Raji (cell line): ENCODE results near the gene ACSF3.

Source experiments
- POLR2A ChIP-seq: IDR thresholded peaks from 2 replicates; pipeline ENCODE4 v1.6.1; 2011; ENCODE audit warnings: low read depth, low read length, control low read depth; ENCODE audit not compliant: insufficient read depth

The ACSF3 gene

DNA sequence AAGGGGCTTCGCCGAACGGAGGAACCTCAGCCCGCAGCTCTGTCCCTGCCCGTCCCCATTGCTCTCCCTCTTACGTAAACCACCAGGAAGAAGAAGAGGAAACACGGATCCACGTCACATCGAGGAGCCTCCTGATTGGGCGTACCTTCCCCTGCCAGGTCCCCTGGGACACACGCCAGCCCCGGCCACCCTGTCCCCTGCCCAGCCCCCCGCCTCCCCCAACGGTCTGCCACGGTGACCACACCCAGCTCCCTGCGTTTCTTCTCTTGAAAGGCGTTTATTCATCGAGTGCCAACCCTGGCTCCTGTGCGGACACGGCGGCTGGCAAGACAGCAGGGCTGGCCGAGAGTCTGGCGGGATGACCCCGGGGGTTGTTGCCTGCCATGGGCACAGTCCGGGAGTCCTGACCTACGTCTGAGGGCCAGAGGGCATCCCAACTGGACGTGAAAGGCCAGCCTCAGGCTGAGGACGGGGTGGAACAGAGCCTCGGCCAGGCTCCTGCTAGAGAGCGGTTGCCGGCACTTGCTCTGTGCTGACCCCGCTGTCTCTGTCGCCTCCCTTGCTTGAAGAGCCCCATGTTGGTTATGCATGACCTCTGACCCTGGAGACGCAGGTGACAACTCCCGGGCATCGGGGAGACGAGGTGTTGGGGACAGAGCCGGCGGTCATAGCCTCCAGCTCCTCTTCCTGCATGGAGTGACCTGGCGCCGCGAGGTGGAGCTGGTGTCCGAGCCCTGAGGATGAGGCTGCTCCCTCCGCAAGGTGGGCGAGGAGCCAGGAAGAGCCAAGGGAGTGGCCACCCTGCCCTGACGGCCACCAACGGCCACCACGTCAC, 40.5 kb upstream of the ACSF3 start:
- no peak for TF ChIP-seq POLR2A

DNA sequence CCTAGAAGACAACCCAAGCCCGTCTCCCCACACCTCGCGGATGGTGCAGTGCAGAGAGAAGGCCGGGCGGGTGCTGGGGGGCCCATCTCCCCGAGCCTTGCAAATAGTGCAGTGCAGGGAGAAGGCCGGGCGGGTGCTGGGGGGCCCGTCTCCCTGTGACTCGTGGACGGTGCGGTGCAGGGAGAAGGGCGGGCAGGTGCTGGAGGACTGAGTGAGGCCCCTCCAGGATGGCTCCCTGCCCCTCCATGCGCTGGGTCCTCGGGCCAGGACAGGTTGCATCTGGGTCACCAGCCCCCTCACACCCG, 40.0 kb upstream of the ACSF3 start:
- TF ChIP-seq POLR2A = no peak

DNA sequence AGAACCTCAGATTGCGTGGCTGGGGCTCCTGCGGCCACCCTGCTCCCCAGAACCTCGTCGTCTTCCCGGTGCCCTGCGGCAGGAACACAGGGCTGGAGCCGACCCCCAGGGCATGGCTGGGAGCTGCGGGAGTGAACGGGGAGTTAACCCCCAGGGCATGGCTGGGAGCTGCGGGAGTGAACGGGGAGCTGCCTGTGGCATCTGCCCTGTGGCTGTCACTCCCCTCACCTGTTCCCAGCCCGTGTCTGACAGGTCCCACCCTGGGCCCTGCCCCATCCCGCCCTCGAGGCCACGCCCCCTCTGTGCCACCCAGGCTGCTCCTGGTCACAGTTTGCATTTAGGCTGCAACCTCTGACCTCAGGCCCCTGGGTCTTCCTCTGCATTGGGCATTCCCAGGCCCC, 39.4 kb upstream of the ACSF3 start:
- TF ChIP-seq POLR2A = no peak

DNA sequence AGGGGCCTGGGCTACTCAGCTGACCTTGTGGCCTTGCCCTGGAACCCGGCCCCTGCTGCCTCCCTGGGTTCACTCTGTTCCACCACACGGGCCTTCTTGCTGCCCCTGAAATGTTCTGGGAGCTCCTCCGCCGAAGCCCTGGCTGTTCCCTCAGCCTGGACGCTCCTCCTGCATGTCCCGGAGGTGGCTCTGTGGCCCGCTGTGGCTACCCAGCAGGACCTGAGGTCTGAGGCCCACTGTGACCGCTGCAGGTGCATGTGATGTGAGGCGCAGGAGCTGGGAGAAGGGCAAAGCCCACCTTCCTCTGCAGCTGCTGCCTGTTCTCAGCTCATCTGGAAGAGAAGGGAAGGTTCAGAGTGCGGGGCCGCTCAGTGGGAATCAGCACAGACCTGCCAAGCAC, 38.9 kb upstream of the ACSF3 start:
- TF ChIP-seq POLR2A = no peak

- TF ChIP-seq POLR2A = no peak
Observed at GRCh38 chr16:89055313-89055712, 38.3 kb upstream of the ACSF3 start.

- no peak for TF ChIP-seq POLR2A
Observed at GRCh38 chr16:89055894-89056555, 37.6 kb upstream of the ACSF3 start.

DNA sequence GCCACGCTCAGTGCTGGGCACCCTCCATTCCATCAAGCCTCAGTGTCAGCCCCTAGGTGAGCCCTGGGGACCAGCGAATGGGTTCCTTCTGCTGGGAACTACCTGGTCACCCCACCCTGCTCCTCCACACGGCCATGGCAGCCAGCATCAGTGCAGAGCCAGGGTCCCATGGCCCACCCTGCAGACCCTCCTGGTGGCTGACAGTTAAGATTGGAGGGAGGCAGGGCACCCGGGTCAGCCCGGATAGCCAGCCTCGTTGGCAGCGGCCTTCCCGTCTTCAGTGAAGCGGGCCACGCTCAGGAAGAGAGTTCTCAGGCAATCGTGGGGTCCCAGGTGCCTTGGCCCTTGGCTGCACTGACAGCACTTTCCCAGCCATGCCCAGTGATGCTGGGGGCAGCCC, 37.1 kb upstream of the ACSF3 start:
- TF ChIP-seq POLR2A = no peak

GRCh38 chr16:89057738-89058137, 35.9 kb upstream of the ACSF3 start:
- no peak for TF ChIP-seq POLR2A

GRCh38 chr16:89058812-89059211, 34.8 kb upstream of the ACSF3 start:
- TF ChIP-seq POLR2A = no peak

DNA sequence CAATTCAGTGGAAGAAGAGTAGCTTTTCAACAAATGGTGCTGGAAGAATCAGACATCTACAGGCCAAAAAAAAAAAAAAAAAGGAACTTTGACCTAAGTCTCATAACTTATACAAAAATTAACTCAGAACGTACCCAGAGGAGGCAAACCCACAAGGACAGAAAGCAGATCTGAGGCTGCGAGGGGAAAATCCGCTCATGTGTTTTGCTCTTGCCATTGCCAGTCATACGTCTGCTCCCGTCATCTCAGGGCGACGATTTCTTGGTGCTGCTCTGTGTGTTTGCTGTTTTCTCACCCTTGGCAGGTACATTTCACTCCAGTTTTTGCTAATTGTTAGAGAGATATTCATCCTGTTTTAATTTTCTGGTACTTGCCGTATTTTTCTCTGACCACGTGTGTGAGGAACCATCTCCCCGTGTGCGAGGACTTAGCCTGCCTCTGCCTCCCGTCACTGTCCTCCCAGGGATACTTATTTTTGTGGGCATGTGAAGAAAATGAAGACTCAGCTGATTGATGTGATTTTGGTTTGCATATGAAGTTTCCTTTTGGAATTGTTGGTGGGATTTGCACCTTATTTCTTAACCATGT, 33.4 kb upstream of the ACSF3 start:
- no peak for TF ChIP-seq POLR2A

DNA sequence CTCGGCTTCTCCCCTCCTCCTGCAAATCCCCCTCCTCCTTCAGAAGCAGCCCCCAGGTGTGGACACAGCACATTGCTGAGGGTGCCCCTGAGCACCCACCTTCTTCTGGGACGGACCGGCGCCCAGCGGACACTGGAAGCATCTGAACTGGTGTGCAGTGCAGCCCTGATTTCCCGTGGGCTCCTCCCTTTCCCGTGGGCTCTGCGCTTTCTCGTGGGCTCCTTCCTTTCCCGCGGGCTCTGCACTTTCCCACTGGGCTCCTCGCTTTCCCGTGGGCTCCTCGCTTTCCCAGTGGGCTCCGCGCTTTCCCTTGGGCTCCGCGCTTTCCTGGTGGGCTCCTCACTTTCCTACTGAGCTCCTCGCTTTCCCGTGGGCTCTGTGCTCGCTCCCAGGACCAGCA, 32.6 kb upstream of the ACSF3 start:
- TF ChIP-seq POLR2A = no peak

DNA sequence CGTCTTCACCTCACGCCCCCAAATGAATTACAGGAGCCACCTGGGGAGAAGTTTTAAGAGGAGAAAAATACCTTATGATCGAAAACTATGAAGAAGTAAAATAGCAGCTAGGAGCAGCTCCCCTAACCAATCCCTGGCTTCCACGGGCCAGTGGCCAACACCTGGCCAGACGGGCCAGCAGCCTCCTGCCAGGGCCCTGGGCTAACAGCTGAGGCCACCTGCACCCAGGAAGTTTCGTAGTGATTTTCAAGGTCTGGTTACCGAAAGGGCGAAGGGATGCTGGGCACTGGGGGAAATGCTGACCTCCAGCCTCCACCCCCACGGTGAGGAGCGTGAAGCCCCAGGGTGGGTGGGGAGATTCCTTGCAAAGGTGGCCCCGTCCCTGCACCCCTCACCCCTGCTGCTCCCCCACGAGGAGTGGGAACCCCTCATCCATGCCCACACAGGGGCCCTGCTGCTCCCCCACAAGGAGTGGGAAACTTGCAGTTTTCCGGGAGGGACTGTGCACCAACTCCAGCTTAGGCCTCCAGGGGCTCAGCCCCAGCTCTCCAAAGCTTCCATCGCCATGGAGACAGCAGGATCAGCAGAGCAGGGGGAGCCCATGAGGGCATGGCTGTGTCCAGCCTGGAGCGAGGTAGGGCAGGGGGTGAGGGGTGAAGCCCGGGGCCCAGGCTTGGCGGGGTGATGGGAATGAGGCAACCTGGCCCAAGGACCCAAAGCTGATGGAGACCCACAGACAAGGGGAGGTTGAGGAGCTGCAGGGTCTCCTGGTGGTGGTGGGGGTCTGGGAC, 31.9 kb upstream of the ACSF3 start:
- TF ChIP-seq POLR2A = no peak

DNA sequence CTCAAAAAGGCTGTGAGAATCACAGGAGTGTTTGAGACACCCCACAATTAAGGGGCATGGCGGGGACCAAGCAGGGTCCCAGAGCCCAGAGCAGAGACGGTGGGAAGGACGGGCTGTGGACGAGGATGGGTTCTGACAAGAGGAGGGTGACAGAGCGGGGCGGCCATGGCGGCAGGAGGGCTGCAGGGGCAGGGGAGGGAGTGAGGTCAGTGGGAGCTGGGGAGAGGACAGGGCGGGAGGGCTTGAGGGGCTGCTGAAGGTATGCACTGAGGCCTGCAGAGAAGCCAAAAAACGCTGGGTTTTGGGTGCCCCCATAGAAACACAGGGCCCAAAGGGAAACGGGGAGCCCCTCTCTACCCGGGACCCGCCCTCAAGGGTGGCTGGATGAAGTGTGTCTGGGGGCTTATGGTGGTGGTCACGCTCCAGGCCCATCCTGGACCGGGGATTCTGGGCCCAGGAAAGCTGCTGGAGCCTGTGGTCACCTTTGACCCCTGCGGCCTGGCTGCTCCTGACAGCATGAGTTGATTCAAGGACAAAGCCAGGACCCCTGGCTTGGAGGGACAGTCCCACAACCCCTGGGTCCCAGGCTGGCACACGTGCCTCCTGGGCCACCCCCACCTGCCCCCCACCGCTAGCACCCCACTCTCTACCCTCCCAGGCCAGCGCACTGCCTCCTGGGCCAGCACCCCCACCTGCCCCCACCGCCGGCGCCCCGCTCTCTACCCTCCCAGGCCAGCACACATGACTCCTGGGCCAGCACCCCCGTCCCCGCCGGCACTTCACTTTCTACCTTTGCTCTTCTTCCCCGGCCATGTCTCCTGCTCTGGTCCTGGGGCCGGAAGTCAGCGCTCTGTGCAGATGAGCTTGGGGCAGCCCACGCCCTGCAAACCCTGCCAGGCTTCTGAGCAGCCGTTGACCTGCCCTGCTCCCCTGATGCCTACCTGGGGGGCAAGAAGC, 31.0 kb upstream of the ACSF3 start:
- no peak for TF ChIP-seq POLR2A

DNA sequence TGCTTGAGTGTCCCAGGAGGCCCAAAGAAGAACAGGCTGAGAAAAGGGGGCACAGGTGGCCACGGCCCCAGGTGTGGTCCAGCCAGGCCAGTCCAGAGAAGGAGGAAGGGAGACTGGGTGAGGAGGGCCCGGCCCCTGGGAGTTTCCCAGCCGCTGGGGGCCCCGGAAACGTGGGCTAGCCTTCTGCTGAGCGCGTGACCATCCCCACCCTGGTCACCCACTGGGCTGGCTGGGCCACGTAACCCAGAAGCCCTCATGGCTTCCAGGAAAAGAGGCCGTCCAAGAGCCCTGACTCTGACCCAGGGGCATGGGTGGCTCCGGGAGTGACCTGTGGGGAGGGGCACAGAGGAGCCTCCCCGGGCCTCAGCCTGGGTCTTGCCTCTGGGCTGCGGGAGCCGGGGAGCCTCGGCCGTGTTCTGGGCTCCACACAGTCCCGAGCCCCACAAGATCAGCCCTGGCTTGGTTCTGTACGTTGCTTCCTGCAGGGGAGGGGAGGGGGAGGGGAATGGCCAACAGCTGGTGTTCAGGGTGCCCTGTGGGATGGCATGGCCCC, 29.8 kb upstream of the ACSF3 start:
- TF ChIP-seq POLR2A = no peak
